Psoas muscle (tissue), 8 donors: ENCODE results near the gene NAIF1. TPM values are rescaled to one million over a fixed set of nuclear protein-coding genes. Genes with fewer than 3 reads are reported as not detected.
"Not testable (repeated sequence)": the region's sequence is repeated elsewhere in the genome, so short reads cannot be mapped to it uniquely, and the experiment has no call there.

Experiments
- ATAC-seq, 4 donors: fragments of 200-7000 bp; cut with Tn5 transposase; one replicate each; pipeline ENCODE4 v1.9.1; 2020; ENCODE audit warnings: moderate library complexity in 3 of 4, mild to moderate bottlenecking in 2 of 4
- DNase-seq, 2 donors: peaks; one replicate each; pipeline ENCODE4 v3.0.0-alpha.2; 2020
- H3K27ac ChIP-seq: fragments of 200-600 bp; one replicate; pipeline ENCODE4 v1.8.0; 2022
- H3K27me3 ChIP-seq, 3 donors: fragments of 200-600 bp in 1 of 3; one replicate each; pipeline versions ENCODE4 v1.6.1 to v1.8.0; 2013 to 2022; ENCODE audit warnings: low read length in 2 of 3, mild to moderate bottlenecking in 2 of 3, moderate library complexity in 1 of 3; ENCODE audit not compliant: insufficient read depth in 3 of 3
- H3K36me3 ChIP-seq, 2 donors: fragments of 200-600 bp in 1 of 2; one replicate each; pipeline versions ENCODE4 v1.6.1 to v1.8.0; 2013 to 2022; ENCODE audit warnings: low read depth in 1 of 2, mild to moderate bottlenecking in 1 of 2, moderate library complexity in 1 of 2; ENCODE audit not compliant: insufficient read depth in 1 of 2
- H3K4me1 ChIP-seq: fragments of 200-600 bp; one replicate; pipeline ENCODE4 v1.8.0; 2022
- H3K4me3 ChIP-seq: fragments of 200-600 bp; one replicate; pipeline ENCODE4 v1.8.0; 2022; ENCODE audit warnings: mild to moderate bottlenecking
- H3K9me3 ChIP-seq: fragments of 200-600 bp; one replicate; pipeline ENCODE4 v1.8.0; 2022
- CTCF ChIP-seq: fragments of 200-600 bp; IDR thresholded peaks from one replicate; pipeline ENCODE4 v1.8.0; 2022; ENCODE audit warnings: antibody characterized with exemption
- WGBS, 3 donors: extraction: QIAGEN DNeasy Blood & Tissue Kit; methylation state at CpG; one replicate each; pipeline versions ENCODE4 v1.1.6 to v1.1.7; 2013; 5-methylcytosine and 5-hydroxymethylcytosine counted together
- intact Hi-C, 2 donors: fragments of 100-400 bp; cut with DNase I; formaldehyde crosslinking; loops; one replicate each; pipeline versions ENCODE4 v1.11.0 to v1.14.2; 2022
- polyA plus RNA-seq, 3 donors: library from polyadenylated mRNA; stranded (reverse); fragments of 200-250 nt; gene quantifications; one replicate each; pipeline ENCODE4 v1.2.3, GENCODE V29; 2013
- total RNA-seq, 4 donors: library from RNA; stranded (reverse); fragmentation: NEBNext Ultra II Directional in 2 of 4; extraction: Animal tissue kit (Norgen Biotek cat#: 25700) in 2 of 4; gene quantifications; one replicate each; pipeline versions ENCODE4 v1.2.1 to v1.2.4, GENCODE V29; 2021 to 2023
- donor health status: healthy with polysubstance abuse.
- donor health status: DM: no; HTN: no; CAD: no; lungs with moderate emphysema.
- donor health status: Bipolar disorder and iron deficiency.
- donor health status: healthy.
- donor health status: DM: yes; HTN: yes; CAD: no.
- donor health status: DM: no; HTN: no; CAD: no.
- donor health status: DM: no; HTN: no; CAD: no.
- donor health status: DM: yes; HTN: yes; CAD: no.

The NAIF1 gene
- total and polyA plus RNA-seq, 7 donors: 4.2 to 8.7 (median 6.3) TPM

GRCh38 chr9:128047231-128047630 lies 19.9 kb downstream of the NAIF1 start:
- no peak for ATAC-seq
- Histone ChIP-seq H3K27me3 (no peaks in the 10 kb centered on the region), H3K36me3 (no peaks in the 10 kb centered on the region), H3K4me3 (no peak overlapping the region), H3K27ac (no peak overlapping the region), H3K9me3 (no peaks in the 10 kb centered on the region), H3K4me1 (peaks cover 23% of the 10 kb centered on the region)
- WGBS, 3 donors: 70 to 85% (median 77%) methylated on average over 6 of the region's 6 CpGs
- no peak for DNase-seq
- TF ChIP-seq CTCF: no peak
- intact Hi-C loops: no loop called here

GRCh38 chr9:128045831-128046230 lies 21.3 kb downstream of the NAIF1 start:
- DNase-seq (no peak), ATAC-seq (no peak)
- no peak for TF ChIP-seq CTCF
- H3K4me1 ChIP-seq: peaks cover 10% of the 10 kb centered on the region
- WGBS, 3 donors: 85 to 88% (median 86%) methylated on average over 1 of the region's 1 CpG
- no peaks in the 10 kb centered on the region for H3K27me3 ChIP-seq
- intact Hi-C loops: no loop called here
- no peak overlapping the region for H3K4me3 ChIP-seq
- H3K9me3 ChIP-seq: no peaks in the 10 kb centered on the region
- H3K36me3 ChIP-seq: no peaks in the 10 kb centered on the region
- H3K27ac ChIP-seq: no peak overlapping the region

- H3K27me3 ChIP-seq, intact Hi-C loops, H3K4me3 ChIP-seq, ATAC-seq, H3K27ac ChIP-seq, H3K36me3 ChIP-seq, H3K4me1 ChIP-seq, H3K9me3 ChIP-seq, DNase-seq: not testable (repeated sequence)
- 88 to 95% (median 94%) methylated on average over 6 of the region's 6 CpGs for WGBS, 3 donors
These were observed 21.7 kb downstream of the NAIF1 start for GRCh38 chr9:128045409-128045808.

- intact Hi-C loops: no loop called here
- DNase-seq: no peak
- ATAC-seq: peak; percentile 53 to 85 (median 78)
- Histone ChIP-seq H3K9me3 (no peaks in the 10 kb centered on the region), H3K4me1 (peaks cover 10% of the 10 kb centered on the region), H3K4me3 (no peak overlapping the region), H3K27ac (peak overlapping the region; percentile 30), H3K27me3 (no peaks in the 10 kb centered on the region), H3K36me3 (no peaks in the 10 kb centered on the region)
- TF ChIP-seq CTCF: no peak
- 10 to 15% (median 11%) methylated on average over 7 of the region's 7 CpGs for WGBS, 3 donors
These were observed 23.7 kb downstream of the NAIF1 start for GRCh38 chr9:128043467-128043868.

GRCh38 chr9:128042043-128042442 lies 25.1 kb downstream of the NAIF1 start:
- peaks cover 10% of the 10 kb centered on the region for H3K4me1 ChIP-seq
- intact Hi-C loops: no loop called here
- no peaks in the 10 kb centered on the region for H3K36me3 ChIP-seq
- WGBS, 3 donors: 71 to 79% (median 75%) methylated on average over 7 of the region's 7 CpGs
- H3K27me3 ChIP-seq: no peaks in the 10 kb centered on the region
- DNase-seq (no peak), ATAC-seq (no peak)
- no peaks in the 10 kb centered on the region for H3K9me3 ChIP-seq
- no peak overlapping the region for H3K27ac ChIP-seq
- no peak overlapping the region for H3K4me3 ChIP-seq
- TF ChIP-seq CTCF: no peak

GRCh38 chr9:128040783-128041182 lies 26.3 kb downstream of the NAIF1 start:
- H3K4me1 ChIP-seq, ATAC-seq, H3K27me3 ChIP-seq, H3K27ac ChIP-seq, DNase-seq, H3K9me3 ChIP-seq, H3K36me3 ChIP-seq, H3K4me3 ChIP-seq, intact Hi-C loops: not testable (repeated sequence)
- WGBS, 3 donors: 94 to 96% (median 94%) methylated on average over 2 of the region's 3 CpGs

- not testable (repeated sequence) for H3K9me3 ChIP-seq, H3K36me3 ChIP-seq, DNase-seq, H3K4me1 ChIP-seq, ATAC-seq, H3K27me3 ChIP-seq, H3K4me3 ChIP-seq, H3K27ac ChIP-seq
- intact Hi-C loops: loop anchor here in 1 of 2 donors (5.0 kb wide), 1 partner anchor 59 kb away; no protein-coding TSS in a partner anchor
- 81 to 90% (median 90%) methylated on average over 3 of the region's 3 CpGs for WGBS, 3 donors
These were observed 30.6 kb downstream of the NAIF1 start for GRCh38 chr9:128036522-128036921.
